ENCODE data around the gene TRAPPC3L. TPM values are rescaled to one million over a fixed set of nuclear protein-coding genes. Genes with fewer than 3 reads are reported as not detected.

The TRAPPC3L gene
- total RNA-seq: not detected in 2 replicates

DNA sequence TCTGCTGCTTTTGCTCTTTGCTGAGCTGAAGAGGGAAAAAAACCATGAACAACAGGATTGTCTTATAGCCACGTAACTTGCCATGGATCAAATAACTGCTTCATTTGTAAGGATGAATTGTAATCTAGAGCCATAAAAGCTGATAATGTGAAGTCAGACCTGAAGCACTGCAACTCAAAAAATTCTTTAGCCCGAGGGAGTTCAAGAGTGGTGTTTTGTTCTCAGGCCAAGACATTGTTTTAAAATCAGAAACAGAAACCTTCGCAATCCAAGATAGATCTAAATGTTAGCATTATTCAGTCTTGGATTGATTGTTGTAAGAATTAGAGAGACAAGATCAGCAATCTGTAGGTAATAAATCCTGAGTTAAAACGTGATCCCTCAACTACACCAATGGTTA lies at the start of gene TRAPPC3L:
Gene TRAPPC3L (minus strand): TSS at position 34 of the 400 bp plus-strand sequence. CDS start 170 bp downstream, outside the sequence.

DNA sequence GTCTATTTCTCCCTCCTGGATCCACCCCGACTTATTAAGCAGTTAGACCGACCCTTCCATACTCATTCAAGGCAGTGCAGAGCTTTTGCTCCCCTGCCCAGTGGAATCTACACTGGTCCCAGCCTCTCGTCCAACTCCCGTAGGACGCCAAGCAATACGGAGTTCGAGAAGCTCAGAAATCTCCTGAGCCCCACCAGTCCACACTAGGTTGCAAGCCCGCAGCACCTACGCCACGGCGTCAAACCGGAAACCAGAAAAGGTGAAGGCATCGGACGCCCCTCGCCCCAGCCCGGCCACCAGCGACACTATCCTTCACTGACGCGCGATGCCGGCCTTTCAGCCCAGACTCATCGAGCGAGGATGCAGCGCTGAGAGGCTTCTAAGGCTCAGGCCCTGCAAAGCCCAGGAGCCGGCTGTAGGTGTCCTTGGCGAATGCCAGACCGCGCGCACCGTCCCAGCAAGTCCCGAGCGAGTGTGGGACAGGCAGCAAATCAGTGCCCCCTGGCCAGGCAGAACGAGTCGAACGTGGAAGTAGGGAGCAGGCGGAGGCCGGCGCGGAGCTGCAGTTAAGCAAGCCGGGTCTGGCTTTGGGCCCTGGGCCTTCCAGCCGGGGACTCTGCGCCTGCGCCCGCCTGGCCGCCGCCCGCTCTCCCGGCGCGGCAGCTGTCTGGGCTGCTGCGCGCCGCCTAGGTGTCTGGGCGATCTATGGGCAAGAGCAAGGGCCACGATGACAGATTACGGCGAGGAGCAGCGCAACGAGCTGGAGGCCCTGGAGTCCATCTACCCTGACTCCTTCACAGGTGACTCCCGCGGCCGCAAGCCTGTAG lies 25.6 kb upstream of the TRAPPC3L start, which contains the start of gene RWDD1:
Gene RWDD1 (plus strand): TSS at position 649 of the 827 bp plus-strand sequence. CDS start 79 bp downstream, at position 728.

GRCh38 chr6:116553451-116553850 lies 8.0 kb upstream of the TRAPPC3L start, which contains the start of gene CALHM4:
TSS of gene CALHM4 (plus strand) at chr6:116553751. CDS start at chr6:116553794, 43 bp downstream.

DNA sequence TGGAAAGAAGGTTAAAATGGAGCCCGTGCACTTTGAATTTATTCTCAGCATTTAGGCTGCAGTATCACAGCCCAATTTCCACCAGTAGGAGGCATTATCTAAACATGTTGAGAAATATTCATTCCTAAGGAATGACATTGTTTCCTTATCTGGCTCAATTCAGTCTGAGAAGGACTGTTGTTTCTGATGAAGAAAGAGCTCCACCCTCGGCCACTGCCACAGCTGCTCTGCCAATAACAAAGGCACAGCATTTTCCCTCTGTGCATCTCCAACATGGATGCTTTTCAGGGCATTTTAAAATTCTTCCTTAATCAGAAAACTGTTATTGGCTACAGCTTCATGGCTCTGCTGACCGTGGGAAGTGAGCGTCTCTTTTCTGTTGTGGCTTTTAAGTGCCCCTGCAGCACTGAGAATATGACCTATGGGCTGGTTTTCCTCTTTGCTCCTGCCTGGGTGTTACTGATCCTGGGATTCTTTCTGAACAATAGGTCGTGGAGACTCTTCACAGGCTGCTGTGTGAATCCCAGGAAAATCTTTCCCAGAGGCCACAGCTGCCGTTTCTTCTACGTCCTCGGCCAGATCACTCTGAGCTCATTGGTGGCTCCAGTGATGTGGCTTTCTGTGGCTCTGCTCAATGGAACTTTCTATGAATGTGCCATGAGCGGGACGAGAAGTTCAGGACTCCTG lies 33.9 kb downstream of the TRAPPC3L start, which contains the start of gene CALHM5:
Gene CALHM5 (plus strand): TSS at position 216 of the 687 bp plus-strand sequence. CDS start 58 bp downstream, at position 274.

DNA sequence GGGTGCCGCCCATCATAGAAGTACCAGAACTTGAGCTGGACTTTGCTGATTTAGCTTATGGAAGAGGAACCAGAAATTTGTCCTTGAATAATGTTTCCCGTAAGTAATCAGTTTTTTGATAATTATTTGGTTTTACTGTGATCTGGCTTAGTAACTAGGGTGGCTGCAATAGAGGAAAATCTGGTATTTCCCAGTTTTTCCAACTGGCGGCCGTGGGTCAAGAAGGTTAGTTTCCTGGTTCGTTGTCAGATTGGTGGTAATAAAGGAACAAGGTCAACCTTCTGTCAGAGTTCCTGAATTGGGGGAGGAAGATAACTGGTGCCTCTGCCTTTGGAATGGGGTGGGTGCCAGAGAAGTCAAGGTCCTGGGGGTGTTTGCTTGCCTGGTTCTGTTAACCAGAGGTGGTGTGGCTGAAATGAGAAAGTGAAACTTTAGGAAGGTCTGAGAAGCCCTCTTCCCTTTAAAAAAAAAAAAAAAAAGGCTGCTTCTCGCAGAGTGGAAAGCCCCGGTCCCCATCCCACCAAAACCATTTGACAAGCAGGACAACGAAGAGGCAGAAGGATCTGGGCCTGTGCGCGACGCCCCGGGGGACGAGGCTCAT lies 84.1 kb downstream of the TRAPPC3L start, which contains the start of gene CALHM6:
Gene CALHM6 (plus strand): TSS at position 45 of the 601 bp plus-strand sequence. CDS start 555 bp downstream, at position 600.

Other genes with a start within 250 kb of the TRAPPC3L start
- 51.7 and 60.5 TPM in 2 replicates for gene DSE, start 174.7 kb downstream of the TRAPPC3L start, total RNA-seq
- 2.4 and 3.1 TPM in 2 replicates for gene CALHM6, start 84.3 kb downstream of the TRAPPC3L start, total RNA-seq
- gene CALHM5, start 34.0 kb downstream of the TRAPPC3L start, total RNA-seq: under 0.01 and 0.07 TPM in 2 replicates
- 0.09 TPM in 1 of 2 replicates, not detected in the other for gene CALHM4, start 8.1 kb upstream of the TRAPPC3L start, total RNA-seq
- gene RWDD1, start 25.8 kb upstream of the TRAPPC3L start, total RNA-seq: 25.8 and 30.8 TPM in 2 replicates
- not detected in 2 replicates for gene RSPH4A, start 70.8 kb upstream of the TRAPPC3L start, total RNA-seq
- gene ZUP1, start 123.1 kb upstream of the TRAPPC3L start, total RNA-seq: 9.3 and 11.5 TPM in 2 replicates
- 3.5 and 3.9 TPM in 2 replicates for gene KPNA5, start 135.5 kb upstream of the TRAPPC3L start, total RNA-seq
- gene FAM162B, start 220.0 kb upstream of the TRAPPC3L start, total RNA-seq: 0.14 TPM in 1 of 2 replicates, not detected in the other